Astrocyte of the cerebellum (primary cell): ENCODE measurements around the gene GPRC5C.
A peak's percentile ranks its signal among the peaks of the same experiment; 100 is the strongest.

Experiments
- DNase-seq: peaks from one replicate; pipeline ENCODE4 v3.0.0-alpha.2; 2011; ENCODE audit warnings: low read depth
- H3K4me3 ChIP-seq: 2 replicates; pipeline ENCODE4 v1.5.1; 2011; ENCODE audit warnings: mild to moderate bottlenecking, low read depth, low read length, moderate library complexity
- CTCF ChIP-seq: IDR thresholded peaks from 2 replicates; pipeline ENCODE4 v1.5.1; 2012; ENCODE audit warnings: low read length, low read depth, moderate library complexity, mild to moderate bottlenecking; ENCODE audit errors: missing control alignments
- in situ Hi-C: cut with HindIII; loops from 2 replicates; pipeline ENCODE4 v1.10.0; 2017; ENCODE audit warnings: low sequenced_read_pairs

The GPRC5C gene

GRCh38 chr17:74450231-74450630, 18.3 kb downstream of the GPRC5C start:
- in situ Hi-C loops = no loop called here
- DNase-seq = no peak
- H3K4me3 ChIP-seq = no peak overlapping the region
- no peak for TF ChIP-seq CTCF

GRCh38 chr17:74450925-74451403, 19.1 kb downstream of the GPRC5C start:
- no peak for TF ChIP-seq CTCF
- in situ Hi-C loops = no loop called here
- DNase-seq = no peak
- H3K4me3 ChIP-seq = no peak overlapping the region

- in situ Hi-C loops = no loop called here
- no peak overlapping the region for H3K4me3 ChIP-seq
- no peak for TF ChIP-seq CTCF
- no peak for DNase-seq
These were observed 19.7 kb downstream of the GPRC5C start for GRCh38 chr17:74451557-74451956.

GRCh38 chr17:74452033-74452840, 20.3 kb downstream of the GPRC5C start:
- DNase-seq = no peak
- H3K4me3 ChIP-seq = no peak overlapping the region
- no peak for TF ChIP-seq CTCF
- in situ Hi-C loops = no loop called here

- TF ChIP-seq CTCF = no peak
- no peak for DNase-seq
- H3K4me3 ChIP-seq = peak overlapping the region; percentile 7
- in situ Hi-C loops = no loop called here
These were observed 21.2 kb downstream of the GPRC5C start for GRCh38 chr17:74452841-74453661.

- TF ChIP-seq CTCF = no peak
- DNase-seq = no peak
- in situ Hi-C loops = no loop called here
- peak overlapping the region; percentile 7 for H3K4me3 ChIP-seq
These were observed 21.8 kb downstream of the GPRC5C start for GRCh38 chr17:74453665-74454196.
